HepG2 (cell line): ENCODE data around the gene PEX14. TPM values are rescaled to one million over a fixed set of nuclear protein-coding genes. Genes with fewer than 3 reads are reported as not detected.

ENCODE experiments used
- ATAC-seq: fragments of 200-7000 bp; cut with Tn5 transposase; 3 replicates; pipeline ENCODE4 v1.9.1; 2020; ENCODE audit warnings: mild to moderate bottlenecking, moderate library complexity
- BruUV-seq: library from RNA; stranded (reverse); fragments of 400-500 nt; replicated peaks from 2 replicates; lab custom pipeline; 2021; lab: Mats Ljungman, UMichigan
- CTCF ChIA-PET: fragments of 300-600 bp; formaldehyde crosslinking; extraction: SDS; loops from one replicate; lab custom pipeline; 2021; ENCODE audit warnings: low total read pairs, inconsistent platforms, low intra/inter-chr PET ratio; lab: Yijun Ruan, JAX
- POLR2A ChIA-PET: fragments of 350-600 bp; sonication (Branson Sonifier 250); formaldehyde crosslinking; loops from one replicate; lab custom pipeline; 2020; ENCODE audit warnings: antibody characterized with exemption, inconsistent platforms; lab: Yijun Ruan, JAX
- DNase-seq: peaks from one replicate; pipeline ENCODE4 v3.0.0-alpha.2; 2015; ENCODE audit warnings: low spot score
- FAIRE-seq: peaks from 3 replicates; lab custom pipeline; 2011; peaks lifted over from hg19 to GRCh38; lab: Jason Lieb, UNC
- H2AFZ ChIP-seq: one replicate; pipeline ENCODE4 v1.6.1; 2011; ENCODE audit warnings: low read length, inconsistent platforms
- H3K27ac ChIP-seq: fragments of 300-600 bp; 3 replicates; pipeline ENCODE4 v1.8.0; 2011; ENCODE audit warnings: mixed run types, mild to moderate bottlenecking, mixed read lengths, low read length, inconsistent platforms; ENCODE audit not compliant: insufficient read depth; ENCODE audit errors: extremely low read length
- H3K27me3 ChIP-seq, 2 experiments: fragments of 200-600 bp in 1 of 2; 2 replicates in 1 of 2; 3 replicates in 1 of 2; pipeline versions ENCODE4 v1.6.0 to v1.8.0; 2011; ENCODE audit warnings: low read length in 2 of 2, mild to moderate bottlenecking in 2 of 2, moderate library complexity in 2 of 2, inconsistent platforms in 1 of 2; ENCODE audit not compliant: insufficient read depth in 2 of 2, control insufficient read depth in 1 of 2
- H3K36me3 ChIP-seq, 2 experiments: fragments of 200-600 bp in 1 of 2; replicated peaks in 1 of 2; 2 replicates in 1 of 2; 3 replicates in 1 of 2; pipeline versions ENCODE4 v1.5.1 to v1.8.0; 2011; ENCODE audit warnings: low read length in 2 of 2, inconsistent platforms in 1 of 2; ENCODE audit not compliant: insufficient read depth in 2 of 2, control insufficient read depth in 1 of 2
- H3K4me1 ChIP-seq: 2 replicates; pipeline ENCODE4 v1.5.1; 2012; ENCODE audit warnings: low read length, inconsistent platforms; ENCODE audit not compliant: insufficient read depth
- H3K4me2 ChIP-seq: 2 replicates; pipeline ENCODE4 v1.6.0; 2011; ENCODE audit warnings: low read depth, low read length, inconsistent platforms
- H3K4me3 ChIP-seq, 3 experiments: fragments of 200-600 bp in 1 of 3; sonication (generic), shearing (Covaris generic) in 1 of 3; replicated peaks in 1 of 3; 2 replicates each; pipeline ENCODE4 v1.5.1; 2011 to 2016; ENCODE audit warnings: low read length in 3 of 3, inconsistent platforms in 2 of 3, low read depth in 2 of 3, mild to moderate bottlenecking in 2 of 3, control low read depth in 1 of 3, mixed read lengths in 1 of 3; ENCODE audit not compliant: insufficient read depth in 1 of 3
- H3K79me2 ChIP-seq: one replicate; pipeline ENCODE4 v1.6.1; 2011; ENCODE audit warnings: low read length, inconsistent platforms; ENCODE audit not compliant: insufficient read depth
- H3K9ac ChIP-seq: 2 replicates; pipeline ENCODE4 v1.6.0; 2011; ENCODE audit warnings: mild to moderate bottlenecking, low read depth, low read length, inconsistent platforms; ENCODE audit not compliant: insufficient read depth
- H3K9me3 ChIP-seq: 2 replicates; pipeline ENCODE4 v1.5.1; 2012; ENCODE audit warnings: mild to moderate bottlenecking, low read length
- H4K20me1 ChIP-seq: 2 replicates; pipeline ENCODE4 v1.6.0; 2011; ENCODE audit warnings: inconsistent platforms, mild to moderate bottlenecking, low read length, moderate library complexity; ENCODE audit not compliant: insufficient read depth
- ATF7-NPFF ChIP-seq: sonication (generic); formaldehyde crosslinking; IDR thresholded peaks from 2 replicates; pipeline ENCODE4 v1.8.1; 2023; ENCODE audit warnings: mild to moderate bottlenecking, low read depth, missing genetic modification reagents, moderate library complexity
- DMAP1 ChIP-seq: IDR thresholded peaks from 2 replicates; pipeline ENCODE4 v1.6.1; 2016
- FOXP4 ChIP-seq: sonication (generic); formaldehyde crosslinking; IDR thresholded peaks from 2 replicates; pipeline ENCODE4 v1.4.0; 2020; ENCODE audit warnings: missing genetic modification reagents
- IRF2 ChIP-seq: IDR thresholded peaks from 2 replicates; pipeline ENCODE4 v1.6.1; 2018; ENCODE audit warnings: missing genetic modification reagents, missing compliant biosample characterization
- MAFK ChIP-seq, 2 experiments: IDR thresholded peaks in 1 of 2; conservative IDR thresholded peaks in 1 of 2; 2 replicates each; pipeline ENCODE4 v1.6.1; 2011; ENCODE audit warnings: improper control_type of control experiment in 2 of 2, low read length in 2 of 2
- MIER2 ChIP-seq: IDR thresholded peaks from 2 replicates; pipeline ENCODE4 v1.6.1; 2016; ENCODE audit warnings: missing biosample characterization, missing genetic modification reagents
- ONECUT2 ChIP-seq: sonication (generic); formaldehyde crosslinking; IDR thresholded peaks from 2 replicates; pipeline ENCODE4 v1.4.0; 2020; ENCODE audit warnings: missing genetic modification reagents
- RARA ChIP-seq: IDR thresholded peaks from 2 replicates; pipeline ENCODE4 v1.6.1; 2016; ENCODE audit warnings: missing genetic modification reagents, missing compliant biosample characterization
- SIX4 ChIP-seq: sonication (generic); formaldehyde crosslinking; IDR thresholded peaks from 2 replicates; pipeline ENCODE4 v1.4.0; 2020; ENCODE audit warnings: missing genetic modification reagents
- SOX13 ChIP-seq, 3 experiments: fragments of 450-650 bp in 1 of 3; sonication (generic) in 1 of 3; formaldehyde crosslinking in 1 of 3; IDR thresholded peaks in 2 of 3; conservative IDR thresholded peaks in 1 of 3; 2 replicates each; pipeline versions ENCODE4 v1.5.0 to v1.6.1; 2016 to 2020; ENCODE audit warnings: antibody characterized with exemption in 1 of 3, mild to moderate bottlenecking in 1 of 3, missing compliant biosample characterization in 1 of 3, missing genetic modification reagents in 1 of 3, moderate library complexity in 1 of 3
- SOX5 ChIP-seq: IDR thresholded peaks from 2 replicates; pipeline ENCODE4 v1.6.1; 2016; ENCODE audit warnings: borderline replicate concordance
- SRF ChIP-seq: IDR thresholded peaks from 2 replicates; pipeline ENCODE4 v1.6.1; 2011; ENCODE audit warnings: mild to moderate bottlenecking, low read depth, low read length, moderate library complexity
- ZNF350 ChIP-seq: sonication (generic); formaldehyde crosslinking; IDR thresholded peaks from 2 replicates; pipeline ENCODE4 v1.4.0; 2020; ENCODE audit warnings: mild to moderate bottlenecking, low read depth, missing genetic modification reagents, borderline replicate concordance
- ZNF451 ChIP-seq: sonication (generic); formaldehyde crosslinking; IDR thresholded peaks from 2 replicates; pipeline ENCODE4 v1.5.0; 2020; ENCODE audit warnings: mild to moderate bottlenecking, missing genetic modification reagents
- ZNF484 ChIP-seq: sonication (generic); formaldehyde crosslinking; IDR thresholded peaks from 2 replicates; pipeline ENCODE4 v1.5.1; 2020; ENCODE audit warnings: mild to moderate bottlenecking, low read depth, missing genetic modification reagents, borderline replicate concordance
- ZNF557 ChIP-seq: sonication (generic); formaldehyde crosslinking; IDR thresholded peaks from 2 replicates; pipeline ENCODE4 v1.4.0; 2020; ENCODE audit warnings: missing genetic modification reagents
- WGBS: methylation state at CpG from one replicate; pipeline ENCODE4 v1.1.6; 2017; ENCODE audit warnings: low lambda C conversion rate; 5-methylcytosine and 5-hydroxymethylcytosine counted together
- in situ Hi-C: cut with HindIII; loops from 2 replicates; pipeline ENCODE4 v1.10.0; 2017; ENCODE audit warnings: low pct_unique_long_range_greater_than_20kb; ENCODE audit not compliant: extremely low pct_ligation_motif_present
- intact Hi-C: fragments of 100-400 bp; cut with micrococcal nuclease; formaldehyde crosslinking; loops from one replicate; pipeline ENCODE4 v1.10.0; 2022; ENCODE audit not compliant: unreplicated experiment
- polyA plus RNA-seq, 8 experiments: library from polyadenylated mRNA; depleted of rRNA in 3 of 8; stranded (reverse) in 7 of 8; unstranded in 1 of 8; fragments of >200 nt; fragmentation: Illumina TruSeq in 4 of 8; extraction: Trizol in 4 of 8; gene quantifications; 2 replicates each; pipeline versions ENCODE4 v1.2.1 to v1.2.3, GENCODE V29; 2011 to 2016; ENCODE audit warnings: low read depth in 4 of 8, missing spikeins in 1 of 8, mixed read lengths in 1 of 8; ENCODE audit not compliant: insufficient read depth in 1 of 8
- total RNA-seq, 5 experiments: library from RNA; depleted of rRNA; stranded (reverse); fragments of >200 nt; fragmentation: Illumina TruSeq; extraction: Trizol; gene quantifications; 2 replicates each; pipeline ENCODE4 v1.2.3, GENCODE V29; 2016; ENCODE audit warnings: low read depth in 1 of 5
- TF ChIP-seq, protein P1 (sequence below): sonication (generic); formaldehyde crosslinking; IDR thresholded peaks from 2 replicates; pipeline ENCODE4 v1.4.0; 2020; ENCODE audit warnings: mild to moderate bottlenecking, missing genetic modification reagents

Gene PEX14
- total and polyA plus RNA-seq, 2 of the 13 experiments (the other 11 are each of a cell fraction or from before 2014, with no cell fraction given): 6.5 to 9.9 TPM

DNA sequence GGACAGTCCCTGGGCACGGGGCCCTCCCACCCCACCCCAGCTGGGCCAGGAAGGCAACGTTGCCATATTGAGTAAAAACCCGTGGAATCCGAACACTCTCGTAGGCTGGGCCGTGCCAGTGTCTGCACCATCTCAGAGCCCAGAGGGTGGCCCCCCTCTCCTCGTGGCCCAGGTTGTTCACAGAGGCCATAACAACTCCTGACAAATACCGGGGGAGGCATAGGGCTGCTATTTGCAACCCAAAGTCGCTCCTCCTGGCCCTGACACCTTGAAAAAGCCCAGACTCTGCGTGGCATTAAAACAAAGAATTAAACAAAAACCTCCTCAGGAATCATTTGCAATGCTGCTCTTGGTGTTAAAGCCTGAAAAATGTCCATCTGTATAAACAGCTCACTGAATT lies 180.3 kb downstream of the PEX14 start:
- no peak overlapping the region for H3K4me3 ChIP-seq
- H3K9me3 ChIP-seq: no peaks in the 10 kb centered on the region
- no peaks in the 10 kb centered on the region for H3K27me3 ChIP-seq
- no peak overlapping the region for H3K27ac ChIP-seq
- DNase-seq (no peak), FAIRE-seq (no peak), ATAC-seq (no peak)
- intact Hi-C loops (no loop called here), in situ Hi-C loops (no loop called here)
- H4K20me1 ChIP-seq: no peaks in the 10 kb centered on the region
- POLR2A ChIA-PET: no interaction called here
- H3K4me2 ChIP-seq: no peak overlapping the region
- H3K4me1 ChIP-seq: no peaks in the 10 kb centered on the region
- no peak for TF ChIP-seq ONECUT2
- TF ChIP-seq ZNF451 (CRISPR knock-in tag): no peak
- TF ChIP-seq DMAP1 (CRISPR knock-in tag): no peak
- H3K36me3 ChIP-seq: no peaks in the 10 kb centered on the region
- no TSS peak for BruUV-seq
- CTCF ChIA-PET: no interaction called here
- H2AFZ ChIP-seq: no peak overlapping the region
- 65% methylated on average over 4 of the region's 10 CpGs for WGBS
- no peak overlapping the region for H3K9ac ChIP-seq
- H3K79me2 ChIP-seq: no peaks in the 10 kb centered on the region

GRCh38 chr1:10656431-10656830 lies 181.7 kb downstream of the PEX14 start:
- no peak overlapping the region for H3K27ac ChIP-seq
- in situ Hi-C loops: no loop called here
- DNase-seq (no peak), FAIRE-seq (no peak), ATAC-seq (no peak)
- no peak overlapping the region for H3K9ac ChIP-seq
- CTCF ChIA-PET: no interaction called here
- no peak overlapping the region for H3K4me2 ChIP-seq
- H3K79me2 ChIP-seq: no peaks in the 10 kb centered on the region
- no peak overlapping the region for H2AFZ ChIP-seq
- intact Hi-C loops: no loop called here
- 91% methylated on average over 11 of the region's 15 CpGs for WGBS
- H3K9me3 ChIP-seq: no peaks in the 10 kb centered on the region
- no peaks in the 10 kb centered on the region for H3K4me1 ChIP-seq
- no peaks in the 10 kb centered on the region for H3K27me3 ChIP-seq
- BruUV-seq: no TSS peak
- no peak overlapping the region for H3K4me3 ChIP-seq
- no peaks in the 10 kb centered on the region for H3K36me3 ChIP-seq
- no peaks in the 10 kb centered on the region for H4K20me1 ChIP-seq
- POLR2A ChIA-PET: no interaction called here
- no peak for TF ChIP-seq RARA (CRISPR knock-in tag)
- TF ChIP-seq MIER2 (CRISPR knock-in tag): no peak
- no peak for TF ChIP-seq SRF
- TF ChIP-seq, protein P1, sequence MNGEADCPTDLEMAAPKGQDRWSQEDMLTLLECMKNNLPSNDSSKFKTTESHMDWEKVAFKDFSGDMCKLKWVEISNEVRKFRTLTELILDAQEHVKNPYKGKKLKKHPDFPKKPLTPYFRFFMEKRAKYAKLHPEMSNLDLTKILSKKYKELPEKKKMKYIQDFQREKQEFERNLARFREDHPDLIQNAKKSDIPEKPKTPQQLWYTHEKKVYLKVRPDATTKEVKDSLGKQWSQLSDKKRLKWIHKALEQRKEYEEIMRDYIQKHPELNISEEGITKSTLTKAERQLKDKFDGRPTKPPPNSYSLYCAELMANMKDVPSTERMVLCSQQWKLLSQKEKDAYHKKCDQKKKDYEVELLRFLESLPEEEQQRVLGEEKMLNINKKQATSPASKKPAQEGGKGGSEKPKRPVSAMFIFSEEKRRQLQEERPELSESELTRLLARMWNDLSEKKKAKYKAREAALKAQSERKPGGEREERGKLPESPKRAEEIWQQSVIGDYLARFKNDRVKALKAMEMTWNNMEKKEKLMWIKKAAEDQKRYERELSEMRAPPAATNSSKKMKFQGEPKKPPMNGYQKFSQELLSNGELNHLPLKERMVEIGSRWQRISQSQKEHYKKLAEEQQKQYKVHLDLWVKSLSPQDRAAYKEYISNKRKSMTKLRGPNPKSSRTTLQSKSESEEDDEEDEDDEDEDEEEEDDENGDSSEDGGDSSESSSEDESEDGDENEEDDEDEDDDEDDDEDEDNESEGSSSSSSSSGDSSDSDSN (CRISPR knock-in tag): no peak
- TF ChIP-seq SIX4 (CRISPR knock-in tag): no peak
- no peak for TF ChIP-seq ZNF484
- TF ChIP-seq ZNF557 (CRISPR knock-in tag): no peak
- no peak for TF ChIP-seq IRF2 (CRISPR knock-in tag)
- TF ChIP-seq SOX5 (CRISPR knock-in tag): no peak
- no peak for TF ChIP-seq ZNF350 (CRISPR knock-in tag)
- no peak for TF ChIP-seq SOX13 (IDR thresholded peaks at IDR 0.05)
- no peak for TF ChIP-seq SOX13 (CRISPR knock-in tag; conservative IDR thresholded peaks at IDR 0.05 in 1 of 2, IDR thresholded peaks at IDR 0.05 in 1 of 2)
- TF ChIP-seq MAFK (conservative IDR thresholded peaks at IDR 0.05 in 1 of 2, IDR thresholded peaks at IDR 0.05 in 1 of 2; ENCODE audit: low read length in 2 of 2): no peak
- TF ChIP-seq FOXP4 (CRISPR knock-in tag): no peak
- TF ChIP-seq ATF7-NPFF: no peak
